ENCODE results near the gene STK11.

The STK11 gene

GRCh38 chr19:1254530-1255185, 49.1 kb downstream of the STK11 start:
- TF ChIP-seq POLR2AphosphoS5 (IDR thresholded peaks at IDR 0.05; ENCODE audit: low read depth) (no peak; the same call in 1 of the 2 replicates), SPI1 (IDR thresholded peaks at IDR 0.05; ENCODE audit: borderline replicate concordance, low read depth) (no peak), GABPA (IDR thresholded peaks at IDR 0.05; ENCODE audit: low read depth) (no peak)
- TF ChIP-seq, protein P1, sequence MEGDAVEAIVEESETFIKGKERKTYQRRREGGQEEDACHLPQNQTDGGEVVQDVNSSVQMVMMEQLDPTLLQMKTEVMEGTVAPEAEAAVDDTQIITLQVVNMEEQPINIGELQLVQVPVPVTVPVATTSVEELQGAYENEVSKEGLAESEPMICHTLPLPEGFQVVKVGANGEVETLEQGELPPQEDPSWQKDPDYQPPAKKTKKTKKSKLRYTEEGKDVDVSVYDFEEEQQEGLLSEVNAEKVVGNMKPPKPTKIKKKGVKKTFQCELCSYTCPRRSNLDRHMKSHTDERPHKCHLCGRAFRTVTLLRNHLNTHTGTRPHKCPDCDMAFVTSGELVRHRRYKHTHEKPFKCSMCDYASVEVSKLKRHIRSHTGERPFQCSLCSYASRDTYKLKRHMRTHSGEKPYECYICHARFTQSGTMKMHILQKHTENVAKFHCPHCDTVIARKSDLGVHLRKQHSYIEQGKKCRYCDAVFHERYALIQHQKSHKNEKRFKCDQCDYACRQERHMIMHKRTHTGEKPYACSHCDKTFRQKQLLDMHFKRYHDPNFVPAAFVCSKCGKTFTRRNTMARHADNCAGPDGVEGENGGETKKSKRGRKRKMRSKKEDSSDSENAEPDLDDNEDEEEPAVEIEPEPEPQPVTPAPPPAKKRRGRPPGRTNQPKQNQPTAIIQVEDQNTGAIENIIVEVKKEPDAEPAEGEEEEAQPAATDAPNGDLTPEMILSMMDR (IDR thresholded peaks at IDR 0.05; ENCODE audit: insufficient read depth, low read length) = no peak
- TF ChIP-seq, protein P2, sequence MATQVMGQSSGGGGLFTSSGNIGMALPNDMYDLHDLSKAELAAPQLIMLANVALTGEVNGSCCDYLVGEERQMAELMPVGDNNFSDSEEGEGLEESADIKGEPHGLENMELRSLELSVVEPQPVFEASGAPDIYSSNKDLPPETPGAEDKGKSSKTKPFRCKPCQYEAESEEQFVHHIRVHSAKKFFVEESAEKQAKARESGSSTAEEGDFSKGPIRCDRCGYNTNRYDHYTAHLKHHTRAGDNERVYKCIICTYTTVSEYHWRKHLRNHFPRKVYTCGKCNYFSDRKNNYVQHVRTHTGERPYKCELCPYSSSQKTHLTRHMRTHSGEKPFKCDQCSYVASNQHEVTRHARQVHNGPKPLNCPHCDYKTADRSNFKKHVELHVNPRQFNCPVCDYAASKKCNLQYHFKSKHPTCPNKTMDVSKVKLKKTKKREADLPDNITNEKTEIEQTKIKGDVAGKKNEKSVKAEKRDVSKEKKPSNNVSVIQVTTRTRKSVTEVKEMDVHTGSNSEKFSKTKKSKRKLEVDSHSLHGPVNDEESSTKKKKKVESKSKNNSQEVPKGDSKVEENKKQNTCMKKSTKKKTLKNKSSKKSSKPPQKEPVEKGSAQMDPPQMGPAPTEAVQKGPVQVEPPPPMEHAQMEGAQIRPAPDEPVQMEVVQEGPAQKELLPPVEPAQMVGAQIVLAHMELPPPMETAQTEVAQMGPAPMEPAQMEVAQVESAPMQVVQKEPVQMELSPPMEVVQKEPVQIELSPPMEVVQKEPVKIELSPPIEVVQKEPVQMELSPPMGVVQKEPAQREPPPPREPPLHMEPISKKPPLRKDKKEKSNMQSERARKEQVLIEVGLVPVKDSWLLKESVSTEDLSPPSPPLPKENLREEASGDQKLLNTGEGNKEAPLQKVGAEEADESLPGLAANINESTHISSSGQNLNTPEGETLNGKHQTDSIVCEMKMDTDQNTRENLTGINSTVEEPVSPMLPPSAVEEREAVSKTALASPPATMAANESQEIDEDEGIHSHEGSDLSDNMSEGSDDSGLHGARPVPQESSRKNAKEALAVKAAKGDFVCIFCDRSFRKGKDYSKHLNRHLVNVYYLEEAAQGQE (IDR thresholded peaks at IDR 0.05; ENCODE audit: insufficient replicate concordance, low read depth) = no peak
- H3K27ac ChIP-seq (replicated peaks) = peak overlapping the region; percentile 98
- DNase-seq (ENCODE audit: low read depth in 1 of 2, low spot score in 1 of 2) = peak in 1 of 2 experiments; percentile 62
- no peaks in the 10 kb centered on the region for H3K27me3 ChIP-seq (ENCODE audit: insufficient read depth, poor library complexity, severe bottlenecking)
- no peak overlapping the region for H3K4me3 ChIP-seq (replicated peaks; ENCODE audit: insufficient read depth, low read length)

DNA sequence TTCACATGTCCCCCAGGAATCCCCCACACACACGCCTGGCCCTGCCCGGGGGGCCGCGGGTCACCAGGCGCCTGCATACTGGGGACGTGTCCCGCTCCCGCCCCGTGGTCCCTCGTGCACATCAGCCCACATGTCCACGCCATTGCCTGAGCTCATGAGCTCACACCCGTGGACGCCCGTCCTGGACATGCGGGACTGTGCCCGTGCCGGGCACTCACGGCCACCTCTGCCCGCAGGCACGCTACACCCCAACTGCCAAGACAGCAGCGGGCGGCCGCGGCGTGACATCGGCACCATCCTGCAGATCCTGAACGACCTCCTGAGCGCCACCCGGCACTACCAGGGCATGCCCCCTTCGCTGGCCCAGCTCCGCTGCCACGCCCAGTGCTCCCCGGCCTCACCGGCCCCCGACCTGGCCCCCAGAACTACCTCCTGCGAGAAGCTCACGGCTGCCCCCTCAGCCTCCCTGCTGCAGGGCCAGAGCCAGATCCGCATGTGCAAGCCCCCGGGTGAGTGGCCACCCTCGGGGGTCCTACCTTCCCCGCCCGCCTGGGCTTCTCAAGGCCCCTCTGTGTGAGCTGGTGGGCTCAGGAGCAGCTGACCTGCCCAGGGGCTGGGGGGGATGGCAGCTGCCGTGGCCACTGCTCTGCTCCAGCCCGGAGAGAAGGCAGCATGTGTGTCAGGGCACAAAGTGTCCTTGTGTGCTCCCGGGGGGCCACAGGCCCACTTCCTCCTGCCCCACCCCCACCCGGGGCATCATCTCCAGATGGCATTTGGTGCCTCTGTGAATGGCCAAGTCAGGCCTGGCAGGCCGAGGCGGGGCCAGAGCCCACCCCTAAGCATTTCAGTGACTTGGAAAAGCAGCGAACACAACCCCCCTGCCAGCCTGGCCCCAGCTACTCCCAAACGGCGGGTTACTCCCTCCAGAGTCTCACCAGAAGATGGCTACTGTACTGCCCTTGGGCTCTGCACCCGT, 49.9 kb downstream of the STK11 start:
- peak overlapping the region; percentile 23; the same call in 1 of the 2 replicates for H3K27ac ChIP-seq (replicated peaks)
- TF ChIP-seq SPI1 (IDR thresholded peaks at IDR 0.05; ENCODE audit: borderline replicate concordance, low read depth) (no peak), POLR2AphosphoS5 (IDR thresholded peaks at IDR 0.05; ENCODE audit: low read depth) (no peak), GABPA (IDR thresholded peaks at IDR 0.05; ENCODE audit: low read depth) (no peak)
- TF ChIP-seq, protein P2 (IDR thresholded peaks at IDR 0.05; ENCODE audit: insufficient replicate concordance, low read depth) = no peak
- TF ChIP-seq, protein P1 (IDR thresholded peaks at IDR 0.05; ENCODE audit: insufficient read depth, low read length) = no peak
- H3K4me3 ChIP-seq (replicated peaks; ENCODE audit: insufficient read depth, low read length) = no peak overlapping the region
- H3K27me3 ChIP-seq (ENCODE audit: insufficient read depth, poor library complexity, severe bottlenecking) = no peaks in the 10 kb centered on the region
- DNase-seq (ENCODE audit: low read depth in 1 of 2, low spot score in 1 of 2) = no peak

DNA sequence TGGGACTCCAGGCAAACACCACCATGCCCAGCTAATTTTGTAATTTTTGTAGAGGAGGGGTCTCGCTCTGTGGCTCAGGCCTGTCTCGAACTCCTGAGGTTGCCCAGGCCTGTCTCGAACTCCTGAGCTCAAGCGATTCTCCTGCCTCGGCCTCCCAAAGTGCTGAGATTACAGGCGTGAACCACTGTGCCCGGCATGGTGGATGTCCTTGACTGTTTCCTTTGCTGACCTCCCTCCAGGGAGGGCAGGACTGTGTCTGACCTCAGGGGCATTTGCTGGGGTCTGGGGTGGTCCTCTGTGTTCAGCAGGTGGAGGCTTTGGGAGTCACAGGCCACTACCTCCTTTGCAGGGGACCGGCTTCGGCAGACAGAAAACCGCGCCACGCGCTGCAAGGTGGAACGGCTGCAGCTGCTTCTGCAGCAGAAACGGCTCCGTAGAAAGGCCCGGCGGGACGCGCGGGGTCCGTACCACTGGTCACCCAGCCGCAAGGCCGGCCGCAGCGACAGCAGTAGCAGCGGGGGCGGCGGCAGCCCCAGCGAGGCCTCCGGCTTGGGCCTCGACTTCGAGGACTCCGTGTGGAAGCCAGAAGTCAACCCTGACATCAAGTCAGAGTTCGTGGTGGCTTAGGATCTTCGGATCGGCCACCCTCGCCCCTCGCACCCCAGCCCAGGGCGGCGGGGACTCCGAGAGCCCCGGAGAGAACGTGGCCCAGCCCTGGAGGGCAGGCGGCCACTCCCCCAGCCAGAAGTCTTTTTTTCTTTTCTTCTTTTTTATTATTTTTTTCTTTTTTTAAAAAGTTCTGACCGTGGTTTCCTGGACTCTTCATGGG, 51.3 kb downstream of the STK11 start:
- no peak for DNase-seq (ENCODE audit: low read depth in 1 of 2, low spot score in 1 of 2)
- no peaks in the 10 kb centered on the region for H3K27me3 ChIP-seq (ENCODE audit: insufficient read depth, poor library complexity, severe bottlenecking)
- H3K4me3 ChIP-seq (replicated peaks; ENCODE audit: insufficient read depth, low read length) = no peak overlapping the region
- H3K27ac ChIP-seq (replicated peaks) = no peak overlapping the region
- TF ChIP-seq SPI1 (IDR thresholded peaks at IDR 0.05; ENCODE audit: borderline replicate concordance, low read depth) = no peak
- TF ChIP-seq, protein P2 (IDR thresholded peaks at IDR 0.05; ENCODE audit: insufficient replicate concordance, low read depth) = no peak
- TF ChIP-seq, protein P1 (IDR thresholded peaks at IDR 0.05; ENCODE audit: insufficient read depth, low read length) = no peak
- 0 out of 2 replicates have a peak, but pooled peaks have one; percentile 4 for TF ChIP-seq POLR2AphosphoS5 (IDR thresholded peaks at IDR 0.05; ENCODE audit: low read depth)

Data from HL-60 (cell line).